OCI-LY1 (cell line): ENCODE data around the gene LZTR1.

Source experiments
- CTCF ChIP-seq: fragments of 200-600 bp; sonication (generic), shearing (Covaris generic); IDR thresholded peaks from 2 replicates; pipeline ENCODE4 v1.5.1; 2017; ENCODE audit warnings: mild to moderate bottlenecking, antibody characterized with exemption, low read length, moderate library complexity, mixed read lengths
- EZH2 ChIP-seq: fragments of 200-600 bp; sonication (generic), shearing (Covaris generic); IDR thresholded peaks from 2 replicates; pipeline ENCODE4 v1.8.0; 2017; ENCODE audit warnings: borderline replicate concordance, mixed run types, mild to moderate bottlenecking, antibody characterized with exemption, low read length, moderate library complexity, mixed read lengths

DNA sequence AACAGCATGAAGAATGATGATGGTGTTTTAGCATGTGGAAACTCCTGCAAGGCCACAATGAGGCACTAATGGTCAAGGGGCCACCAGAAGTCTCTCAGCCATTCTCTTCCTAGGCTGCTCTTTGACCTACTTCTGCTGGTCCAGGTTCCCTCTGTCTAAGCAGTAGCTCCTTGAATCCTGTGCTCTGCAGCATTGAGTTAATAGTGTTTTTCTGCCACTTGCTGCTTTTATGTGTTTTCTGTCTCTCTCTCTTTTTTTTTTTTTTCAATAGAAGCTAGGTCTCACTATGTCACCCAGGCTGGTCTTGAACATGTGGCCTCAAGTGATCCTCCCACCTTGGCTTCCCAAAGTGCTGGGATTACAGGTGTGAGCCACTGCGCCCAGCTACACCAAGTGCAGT, 35.1 kb upstream of the LZTR1 start:
- TF ChIP-seq CTCF (no peak), EZH2 (no peak)
